CD4-positive, alpha-beta T cell treated with Interleukin-10 for 1 hour (primary cell): ENCODE measurements around the gene LRRC53.

Source experiments
- DNase-seq: peaks from one replicate; pipeline ENCODE4 v3.0.0-alpha.2; 2020

The LRRC53 gene, protein sequence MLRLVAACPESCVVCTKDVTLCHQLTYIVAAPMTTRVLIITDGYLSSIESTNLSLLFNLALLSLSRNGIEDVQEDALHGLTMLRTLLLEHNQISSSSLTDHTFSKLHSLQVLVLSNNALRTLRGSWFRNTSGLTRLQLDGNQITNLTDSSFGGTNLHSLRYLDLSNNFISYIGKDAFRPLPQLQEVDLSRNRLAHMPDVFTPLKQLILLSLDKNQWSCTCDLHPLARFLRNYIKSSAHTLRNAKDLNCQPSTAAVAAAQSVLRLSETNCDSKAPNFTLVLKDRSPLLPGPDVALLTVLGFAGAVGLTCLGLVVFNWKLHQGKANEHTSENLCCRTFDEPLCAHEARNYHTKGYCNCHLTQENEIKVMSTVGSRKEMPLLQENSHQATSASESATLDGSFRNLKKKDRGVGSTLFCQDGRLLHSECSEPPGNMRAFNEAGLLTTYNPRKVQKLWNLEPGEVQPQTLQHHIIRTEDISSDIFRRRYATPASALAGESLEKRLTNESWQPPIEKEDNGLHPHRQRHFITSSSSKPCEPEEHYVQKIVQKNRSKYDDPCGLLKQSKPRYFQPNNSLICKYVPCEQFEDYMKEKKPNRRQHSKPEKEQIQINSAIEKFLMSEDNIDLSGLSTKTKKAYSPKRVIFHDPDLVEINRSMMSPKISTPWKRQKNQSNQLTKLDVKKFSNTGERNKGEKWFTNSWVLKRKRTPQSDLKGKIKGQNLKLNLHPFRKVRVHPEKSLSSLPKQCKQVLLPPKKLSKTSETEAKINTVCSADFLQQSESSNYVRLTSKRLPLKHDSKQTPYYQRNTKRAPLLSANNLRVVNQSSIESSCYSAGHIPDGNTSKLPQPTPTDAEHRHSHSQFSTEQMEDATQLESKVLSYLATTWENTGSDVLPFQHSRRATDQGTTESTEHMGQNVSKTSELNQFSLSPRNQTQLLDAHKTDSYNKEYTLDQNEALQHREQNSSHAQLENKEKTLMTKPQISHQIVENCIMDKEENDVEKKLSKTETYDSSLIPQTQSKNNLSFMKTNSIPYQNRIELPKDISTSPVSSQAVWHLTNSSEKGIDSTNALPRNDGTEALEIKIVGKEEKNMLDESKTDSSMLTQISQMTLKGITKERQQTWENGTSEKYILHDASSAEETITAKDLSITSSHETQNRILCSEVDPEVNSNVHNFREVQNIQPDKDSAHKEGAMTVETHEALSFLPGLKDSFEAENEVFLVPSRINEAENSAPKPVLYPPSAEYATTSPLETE

DNA sequence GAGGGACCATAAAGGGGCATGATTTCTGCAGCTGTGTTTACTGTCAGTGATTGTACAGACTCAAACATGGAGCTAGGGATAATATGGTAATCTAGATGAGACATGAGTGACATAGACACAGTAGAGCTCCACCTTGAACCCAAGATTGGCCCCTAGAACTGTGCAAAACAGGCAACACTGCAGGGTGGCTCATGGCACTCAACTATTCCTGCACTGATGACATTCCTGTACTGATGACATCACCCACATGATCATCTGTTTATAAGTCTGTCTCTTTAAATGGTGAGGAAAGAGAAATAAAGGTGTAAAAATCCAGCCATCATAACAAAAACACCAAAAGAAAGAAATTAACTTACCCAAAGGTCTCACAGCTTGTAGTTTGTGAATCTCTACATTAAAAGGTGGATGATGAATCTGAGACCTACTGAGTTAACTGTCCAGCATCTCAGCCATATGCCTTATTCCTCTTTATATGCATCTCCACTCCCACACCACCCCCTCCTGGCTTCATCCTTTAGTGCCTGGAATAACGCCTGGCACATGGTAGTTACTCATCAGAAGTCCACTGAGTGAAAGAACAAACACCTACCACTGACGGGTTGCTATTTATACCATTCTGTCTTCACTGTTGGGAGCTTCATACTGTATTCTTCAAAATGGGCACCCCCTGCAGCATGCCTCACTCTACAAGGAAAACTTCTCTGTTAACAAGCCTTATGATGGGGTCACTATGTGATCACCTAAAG is at the start of gene LRRC53:
TSS of gene LRRC53 (minus strand) at position 442 of the 746 bp plus-strand sequence. CDS start 29,262 bp downstream, outside the sequence.
- no peak for DNase-seq

DNA sequence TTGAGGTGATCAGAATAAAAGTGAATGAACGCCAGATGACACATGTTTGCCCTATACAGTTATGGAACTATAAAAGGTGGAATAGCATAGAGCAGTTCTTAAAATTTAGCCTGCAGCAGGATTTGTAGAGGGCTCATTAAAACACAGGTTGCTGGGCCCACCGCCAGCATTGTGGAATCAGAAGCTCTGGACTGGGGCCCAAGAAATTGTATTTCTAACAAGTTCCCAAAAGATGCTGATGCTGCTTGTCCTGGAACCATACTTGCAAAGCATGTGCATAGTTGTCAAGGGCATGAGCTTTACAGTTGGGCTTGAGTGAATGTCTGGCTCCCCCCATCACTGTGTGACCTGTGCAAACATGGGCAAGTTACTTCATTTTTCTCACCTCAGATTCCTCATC is 37.5 kb upstream of the LRRC53 start:
- no peak for DNase-seq

DNA sequence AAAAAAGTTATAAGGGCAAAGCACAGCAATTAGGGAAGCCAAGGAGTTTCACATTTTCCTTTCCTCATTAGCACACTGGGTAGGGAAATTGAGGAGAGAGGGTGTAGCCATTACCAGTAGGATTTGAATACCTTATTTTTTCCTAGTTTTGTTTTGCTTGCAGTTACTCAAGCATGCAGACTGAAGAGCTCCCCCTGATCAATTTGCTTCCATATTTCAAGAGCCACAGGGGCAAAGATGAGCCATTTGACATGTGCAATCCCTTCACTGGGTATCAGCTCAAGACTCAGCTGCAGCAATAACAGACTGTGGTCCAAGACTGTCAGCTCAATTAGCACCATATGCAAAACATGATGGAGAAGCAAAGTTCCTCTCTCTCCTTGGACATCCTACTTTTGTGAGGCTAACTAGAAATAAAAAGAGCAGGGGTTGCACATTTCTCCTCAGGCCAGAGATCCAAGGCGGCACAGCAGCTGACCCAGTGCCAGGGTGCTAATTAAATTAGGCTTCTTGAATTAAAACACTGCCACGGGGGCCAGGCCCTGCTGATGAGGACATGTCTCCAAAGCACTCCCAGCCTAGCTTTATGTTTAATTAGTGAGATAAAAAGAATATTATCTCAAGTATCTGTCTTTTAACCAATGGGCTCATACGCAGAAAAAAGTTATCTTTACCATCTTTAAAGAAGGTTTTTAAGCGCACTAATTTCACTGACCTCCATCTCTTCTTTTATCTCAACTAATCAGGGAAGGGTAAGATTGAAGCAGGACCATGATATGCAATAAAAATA is 36.7 kb upstream of the LRRC53 start:
- no peak for DNase-seq

DNA sequence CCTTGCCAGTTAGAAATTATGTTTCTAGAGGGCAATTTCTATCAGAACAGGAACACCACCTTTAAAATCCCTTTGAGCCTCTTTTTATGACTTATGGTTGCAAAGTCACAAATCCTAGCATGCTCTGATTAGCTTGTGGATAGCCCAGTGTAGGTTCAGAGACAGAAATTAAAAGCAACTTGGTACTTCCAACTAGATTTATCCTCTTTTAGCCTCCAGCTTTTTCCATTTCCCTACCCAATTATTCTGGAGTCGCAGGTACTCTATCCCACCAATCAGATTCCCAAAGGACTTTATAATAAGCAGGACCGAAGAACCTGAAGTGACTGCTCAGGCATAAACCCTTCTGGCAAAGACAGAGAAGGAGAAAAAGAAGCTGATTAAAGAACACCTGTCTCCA is 33.4 kb upstream of the LRRC53 start:
- DNase-seq: no peak

DNA sequence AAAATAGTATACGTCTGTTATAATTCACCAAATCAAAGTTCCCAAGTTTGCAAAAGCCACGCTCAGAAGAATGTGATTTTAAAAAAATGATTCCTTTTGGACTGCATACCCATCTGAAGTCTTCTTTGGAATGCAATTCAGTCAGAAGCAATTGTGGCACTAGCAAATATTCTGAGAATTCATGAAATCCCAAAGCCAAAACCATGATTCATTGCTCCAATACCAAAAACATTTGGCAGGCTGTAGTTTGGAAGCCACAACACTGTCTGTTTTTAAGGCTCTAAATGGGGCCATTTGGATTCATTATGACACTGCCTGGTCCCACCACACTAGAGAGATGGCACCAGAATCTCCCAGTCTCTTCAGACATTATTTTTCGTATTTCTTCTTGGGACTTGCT is 21.8 kb upstream of the LRRC53 start:
- no peak for DNase-seq

DNA sequence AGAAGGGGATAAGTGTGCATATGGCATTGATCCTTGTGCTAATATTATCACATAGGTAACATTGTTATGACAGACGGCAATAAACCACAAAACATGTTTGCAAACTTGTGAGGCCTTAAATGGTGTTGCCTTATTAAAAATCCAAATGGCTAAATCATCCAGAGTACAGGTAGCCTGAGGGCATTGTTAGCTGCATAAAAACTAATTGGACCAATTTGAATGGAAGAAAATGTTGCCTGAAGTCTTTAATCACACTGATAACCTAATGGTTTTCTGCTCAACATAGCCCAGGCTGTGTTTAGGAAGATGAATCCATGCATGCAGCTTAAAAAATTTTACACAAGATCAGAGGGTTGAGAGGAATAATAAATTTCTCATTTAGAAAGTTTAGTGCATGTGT is 19.4 kb upstream of the LRRC53 start:
- DNase-seq: no peak

DNA sequence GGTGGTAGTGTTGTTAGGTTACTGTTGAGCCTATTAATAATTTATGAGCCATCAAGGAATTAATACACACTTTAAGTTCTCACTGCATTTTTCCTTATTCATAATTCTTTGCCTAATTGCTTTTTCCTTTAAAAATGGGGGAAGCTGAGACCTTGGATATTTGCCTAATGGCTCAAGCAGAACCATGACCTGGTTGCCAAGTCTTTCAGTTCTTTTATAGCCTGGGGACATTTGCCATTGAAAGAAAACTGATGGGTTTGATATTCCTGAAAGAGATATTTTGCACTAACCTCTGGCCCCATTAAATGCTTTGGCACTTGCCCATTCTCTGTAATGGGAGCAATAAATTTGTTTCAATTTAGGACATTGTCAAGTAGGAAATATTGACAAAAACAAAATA is 18.5 kb upstream of the LRRC53 start:
- no peak for DNase-seq

DNA sequence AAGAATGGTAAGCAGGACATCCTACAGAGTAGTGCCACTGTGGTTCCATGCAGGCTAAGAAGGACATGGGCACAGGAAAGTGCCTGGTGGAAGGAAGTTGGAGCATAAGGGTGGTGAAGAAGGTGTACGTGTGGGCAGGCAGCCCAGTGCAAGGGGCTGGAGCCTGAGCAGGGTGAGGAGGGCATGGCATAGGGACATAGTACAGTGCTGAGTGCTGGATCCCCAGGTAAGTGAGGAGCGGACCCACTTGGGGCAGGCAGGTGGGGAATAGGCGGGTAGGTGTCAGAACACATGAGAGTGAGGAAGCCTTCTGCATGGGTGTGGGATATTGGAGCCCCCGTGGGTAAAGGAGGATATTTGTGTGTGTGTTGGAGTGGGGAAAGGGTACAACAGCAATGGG is 15.7 kb upstream of the LRRC53 start:
- DNase-seq: no peak

DNA sequence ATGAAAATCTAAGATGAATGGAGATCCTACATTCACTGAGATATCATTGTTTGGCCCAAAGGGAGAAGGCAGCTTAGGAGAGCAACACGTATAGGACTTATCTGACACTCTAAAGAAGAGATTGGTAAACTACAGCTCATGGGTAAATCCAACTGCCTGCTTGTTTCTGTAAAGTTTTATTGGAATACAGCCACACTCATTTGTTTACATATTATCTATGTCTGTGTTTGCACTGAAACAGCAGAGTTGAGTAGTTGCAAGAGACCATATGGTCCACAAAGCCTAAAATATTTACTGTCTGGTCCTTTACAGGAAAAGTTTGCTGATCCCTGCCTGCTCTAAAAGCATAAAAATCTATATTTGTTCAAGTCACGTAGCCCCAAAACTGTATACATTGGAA is 14.3 kb upstream of the LRRC53 start:
- DNase-seq: no peak

DNA sequence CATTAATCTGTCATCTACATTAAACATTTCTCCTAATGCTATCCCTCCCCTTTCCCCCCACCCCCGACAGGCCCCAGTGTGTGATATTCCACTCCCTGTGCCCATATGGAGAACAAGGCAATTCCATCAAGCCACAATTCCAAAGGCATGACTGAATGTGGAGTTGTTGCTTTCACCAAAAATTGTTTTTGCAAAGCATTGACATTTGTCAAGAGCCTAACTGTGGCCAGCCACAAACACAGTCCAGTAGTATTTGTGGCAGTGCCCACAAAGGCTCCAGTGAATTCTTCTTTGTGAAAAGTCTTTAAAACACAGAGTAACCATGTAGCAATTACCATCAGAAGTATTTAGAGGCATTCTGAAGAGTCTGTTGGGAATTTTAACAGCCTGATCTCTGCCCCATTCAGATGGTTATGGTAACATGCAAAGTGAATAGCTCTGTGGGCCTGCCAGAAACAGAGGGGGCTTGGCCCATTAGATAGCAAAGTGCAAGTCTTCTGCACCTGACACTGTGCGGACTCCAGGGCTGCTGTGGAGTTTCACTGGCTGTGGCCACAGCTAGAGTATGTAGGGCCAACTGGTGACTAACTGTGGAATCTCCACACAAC is 11.6 kb upstream of the LRRC53 start:
- DNase-seq: no peak

DNA sequence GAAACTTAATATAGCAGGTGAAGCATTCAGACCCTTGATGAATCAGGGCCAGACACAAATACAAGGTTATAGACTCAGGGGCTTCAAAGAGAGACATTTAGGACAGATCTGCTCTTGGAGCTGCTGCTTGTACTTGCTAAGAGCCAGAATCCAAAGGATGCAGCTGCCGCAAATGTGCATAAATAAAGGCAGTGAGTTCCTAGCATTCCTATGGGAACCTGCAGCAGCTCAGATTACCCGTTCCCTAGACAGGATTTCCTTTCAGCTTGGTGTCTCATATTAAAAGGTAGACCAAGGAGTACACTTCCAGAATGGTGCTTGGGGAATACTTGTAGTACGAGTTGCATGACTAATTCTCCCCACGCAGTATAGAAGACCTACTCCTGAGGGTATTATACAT is 9.7 kb upstream of the LRRC53 start:
- DNase-seq: no peak

DNA sequence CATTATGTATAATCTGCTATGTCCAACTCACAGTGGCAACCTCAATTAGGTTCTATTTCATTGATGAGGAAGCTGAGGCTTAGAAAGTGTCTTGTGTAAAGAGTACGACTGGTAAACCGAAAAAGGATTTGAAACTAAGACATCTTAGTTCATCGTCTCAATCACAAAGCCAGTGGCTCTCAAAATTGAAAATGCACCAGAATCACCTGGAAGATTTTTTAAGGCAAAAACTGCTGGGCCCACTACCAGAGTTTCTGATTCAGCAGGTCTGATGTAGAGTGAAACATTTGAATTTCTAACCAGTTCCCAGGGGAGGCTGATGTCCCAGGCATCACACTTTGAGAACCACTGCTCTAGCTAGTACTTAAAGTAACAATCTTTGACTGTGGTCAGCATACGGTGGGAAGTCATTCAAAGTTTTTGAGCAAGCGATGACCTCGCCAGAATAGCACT is 5.2 kb upstream of the LRRC53 start:
- DNase-seq: no peak

DNA sequence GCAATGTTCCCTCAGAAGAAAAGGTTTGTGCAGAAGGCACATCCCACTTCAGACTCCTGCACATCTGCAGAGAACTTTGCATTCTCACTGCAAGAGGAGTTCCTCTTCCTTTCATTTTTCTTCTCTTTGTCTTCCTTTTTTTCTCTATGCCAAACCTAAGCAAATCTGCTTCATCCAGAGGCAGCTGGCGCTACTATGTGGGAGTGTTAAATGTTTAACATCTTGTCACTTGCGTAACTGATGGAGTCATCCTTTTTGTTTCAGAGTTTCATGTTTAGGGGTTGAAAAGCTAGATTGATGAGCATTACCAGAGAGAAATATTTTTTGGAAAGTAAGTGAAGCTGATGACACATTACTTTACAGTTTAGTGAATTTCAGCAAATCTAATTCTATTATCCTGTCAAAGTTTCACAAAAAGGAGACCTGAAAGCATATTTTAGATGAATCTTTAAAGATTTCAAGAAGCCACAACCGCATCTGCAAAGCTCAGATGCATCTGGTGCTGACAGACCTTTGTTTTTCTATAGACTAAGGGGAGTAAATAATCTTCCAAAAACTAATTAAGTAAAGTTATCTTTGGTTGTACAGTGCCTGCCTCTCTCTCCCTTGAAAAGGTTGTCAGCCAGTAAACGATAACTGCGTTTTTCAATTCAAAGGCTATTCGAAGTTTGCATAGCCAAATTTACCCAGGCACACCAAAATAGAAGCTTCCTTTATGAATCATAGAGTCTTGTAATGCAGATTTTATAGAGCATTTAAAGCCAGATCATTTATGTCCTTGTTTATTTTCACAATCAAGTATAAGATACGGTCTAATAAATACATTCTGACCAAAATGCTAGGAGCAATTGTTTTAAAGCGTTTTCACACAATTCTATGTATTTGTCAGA is 1.2 kb upstream of the LRRC53 start:
- DNase-seq: no peak

DNA sequence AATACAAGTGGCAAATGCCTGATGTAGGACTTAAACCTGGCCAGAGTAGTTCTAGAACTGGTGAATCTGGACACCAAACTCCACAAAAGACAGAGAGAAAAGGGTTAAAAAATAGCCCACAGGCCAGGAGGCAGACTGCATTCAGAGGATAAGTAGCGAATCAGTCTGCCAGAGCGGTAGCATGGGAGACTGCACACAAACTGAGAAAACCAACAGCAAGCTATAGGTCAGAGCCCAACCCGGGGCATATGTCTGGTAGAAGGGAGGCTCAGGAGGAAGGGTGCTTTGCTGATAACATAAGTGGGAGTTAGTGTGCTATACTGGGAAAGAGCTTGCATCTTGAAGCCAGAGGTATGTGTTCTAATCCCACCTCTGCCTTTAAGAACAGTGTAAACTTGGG is 4.0 kb downstream of the LRRC53 start:
- no peak for DNase-seq

DNA sequence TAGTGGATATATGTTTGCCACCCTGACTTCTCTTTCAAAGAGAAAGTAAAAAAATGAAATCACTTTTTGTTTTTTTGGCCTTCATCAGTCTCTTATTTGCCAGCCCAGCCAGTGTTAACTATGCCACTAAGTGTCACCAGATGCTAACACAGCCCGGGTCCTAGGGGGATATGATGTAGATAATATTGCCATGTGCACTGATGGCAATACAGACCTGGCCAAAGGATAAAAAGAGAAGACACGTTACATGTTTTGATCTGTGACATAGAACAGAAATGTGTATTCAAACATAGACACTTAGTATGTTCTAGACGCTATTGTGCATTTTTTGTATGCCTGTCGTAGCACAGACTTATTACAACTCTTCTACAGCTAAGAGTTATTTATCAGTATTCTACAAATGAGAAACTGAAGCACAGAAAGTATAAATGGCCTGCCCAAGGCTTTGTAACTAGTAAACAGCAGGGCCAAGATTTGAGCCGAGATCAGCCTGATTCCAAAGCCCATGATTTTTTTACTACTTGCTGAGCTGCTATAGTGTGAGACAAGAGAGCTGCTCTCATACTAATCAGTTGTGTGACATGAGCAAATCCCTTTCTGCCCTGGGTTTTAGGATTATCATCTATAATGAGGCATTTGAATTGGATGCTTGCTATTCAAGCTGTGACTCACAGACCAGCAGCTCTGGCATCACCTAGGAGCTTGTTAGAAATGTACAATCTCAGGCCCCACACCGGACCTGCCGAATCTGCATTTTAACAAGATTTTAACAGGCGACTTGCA is 6.3 kb downstream of the LRRC53 start:
- no peak for DNase-seq

DNA sequence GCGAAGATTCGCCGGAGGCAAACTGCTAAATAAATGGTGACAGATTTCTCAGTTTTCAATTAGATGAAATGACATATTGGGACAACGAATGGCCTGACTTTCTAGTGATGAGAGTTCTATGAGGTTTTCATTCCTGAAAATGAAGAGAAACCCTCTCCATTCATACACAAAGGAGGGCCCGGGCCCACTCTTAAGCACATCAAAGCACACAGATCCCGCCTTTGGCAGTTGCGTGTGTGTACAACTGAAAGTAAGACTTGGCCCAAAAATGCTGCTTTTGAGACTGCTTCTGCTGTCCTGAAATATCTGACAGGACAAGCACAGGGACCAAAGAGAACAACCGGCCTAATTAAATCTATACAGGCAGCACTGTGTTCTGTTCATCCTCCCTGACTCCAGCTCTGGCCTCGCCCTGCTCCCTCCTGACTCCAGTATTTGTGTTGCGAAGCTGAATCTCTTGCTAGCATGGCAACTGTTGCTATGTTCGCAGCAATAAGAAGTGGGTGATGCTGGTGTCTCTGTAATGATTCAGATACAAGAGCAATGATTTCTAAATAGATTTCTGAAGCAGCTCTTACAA is 7.4 kb downstream of the LRRC53 start:
- no peak for DNase-seq

DNA sequence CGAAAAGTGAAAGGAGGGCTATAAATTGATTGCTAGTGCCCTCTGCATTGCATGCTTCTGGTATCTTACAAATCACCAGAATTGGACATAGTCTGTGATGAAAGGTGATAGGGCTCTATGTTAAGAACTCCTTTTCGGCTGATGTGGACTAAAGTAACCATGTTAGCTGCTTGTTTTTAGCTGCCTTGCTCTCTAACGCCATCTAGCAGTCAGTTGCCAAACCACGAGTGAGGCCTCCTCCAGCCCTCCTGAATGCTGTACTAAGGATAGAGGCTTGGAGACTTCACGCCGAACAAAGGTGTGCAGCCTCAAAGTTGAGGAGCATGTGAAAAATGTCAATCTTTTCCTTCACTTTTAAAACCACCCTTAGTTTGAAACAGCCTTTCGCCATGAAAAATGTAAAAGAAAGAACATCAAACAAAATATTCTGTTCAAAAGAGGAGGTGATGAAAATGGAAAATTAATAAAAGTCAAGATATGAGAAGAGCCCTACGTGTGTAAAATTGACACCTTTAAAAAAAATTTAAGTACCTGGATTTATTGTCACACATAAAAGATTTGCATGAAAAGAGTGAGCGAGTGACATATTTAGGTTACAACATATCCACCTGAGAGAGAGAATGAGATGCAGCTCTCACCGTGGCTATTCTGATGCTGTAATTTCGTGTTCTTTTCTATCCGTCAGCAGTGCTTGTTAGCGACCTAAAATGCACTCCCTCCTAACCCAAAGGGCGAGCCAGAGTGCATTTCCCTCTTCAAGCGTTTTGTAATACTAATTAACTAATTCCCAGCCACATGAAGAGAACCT is 8.1 kb downstream of the LRRC53 start:
- DNase-seq: peak; percentile 40

DNA sequence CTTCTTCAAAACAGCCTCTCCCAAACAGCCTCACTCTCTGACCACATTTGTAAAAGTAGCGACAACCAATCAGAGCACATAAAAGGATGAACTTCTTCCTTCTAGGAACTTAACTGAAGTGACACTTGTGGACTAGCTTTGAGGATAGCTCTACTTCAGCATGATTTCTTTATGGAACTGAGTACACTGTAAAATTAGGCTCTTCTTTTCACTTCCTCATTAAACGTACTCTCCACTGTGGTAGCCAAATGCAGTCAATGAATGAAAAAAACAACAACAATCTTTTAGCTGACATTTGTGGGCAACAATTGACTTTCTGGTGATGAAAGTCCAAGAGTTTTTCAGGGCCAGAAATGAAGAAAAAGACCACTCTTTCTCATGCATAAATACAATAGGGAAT is 9.6 kb downstream of the LRRC53 start:
- no peak for DNase-seq
